C4-2B (cell line): ENCODE data around the gene RLBP1.

Source experiments
- CTCF ChIP-seq: fragments of 450-650 bp; conservative IDR thresholded peaks from 2 replicates; pipeline ENCODE4 v1.5.1; 2017; ENCODE audit warnings: mild to moderate bottlenecking
- ZFX ChIP-seq: fragments of 450-650 bp; IDR thresholded peaks from 2 replicates; pipeline ENCODE4 v1.6.1; 2017

GRCh38 chr15:89199746-89200145 lies 21.6 kb downstream of the RLBP1 start:
- TF ChIP-seq CTCF (no peak), ZFX (no peak)
